HepG2 (cell line): ENCODE data around the gene QRSL1. TPM values are rescaled to one million over a fixed set of nuclear protein-coding genes. Genes with fewer than 3 reads are reported as not detected.
A peak's percentile ranks its signal among the peaks of the same experiment; 100 is the strongest.

ENCODE experiments used
- HIC2 ChIP-seq: sonication (generic); formaldehyde crosslinking; IDR thresholded peaks from 2 replicates; pipeline ENCODE4 v1.9.0; 2022; ENCODE audit warnings: low read depth, missing genetic modification reagents
- NAIF1 ChIP-seq: sonication (generic); formaldehyde crosslinking; IDR thresholded peaks from 2 replicates; pipeline ENCODE4 v1.5.0; 2020; ENCODE audit warnings: mild to moderate bottlenecking, missing genetic modification reagents, borderline replicate concordance
- TBX3 ChIP-seq: fragments of 450-650 bp; IDR thresholded peaks from 2 replicates; pipeline ENCODE4 v1.6.1; 2017; ENCODE audit warnings: antibody characterized with exemption, mild to moderate bottlenecking, inconsistent platforms, borderline replicate concordance
- TMF1 ChIP-seq: sonication (generic); formaldehyde crosslinking; IDR thresholded peaks from 2 replicates; pipeline ENCODE4 v1.8.1; 2022; ENCODE audit warnings: low read depth, missing genetic modification reagents
- ZNF318 ChIP-seq: sonication (generic); formaldehyde crosslinking; IDR thresholded peaks from 2 replicates; pipeline ENCODE4 v1.4.0; 2020; ENCODE audit warnings: mild to moderate bottlenecking, missing genetic modification reagents
- ZNF546 ChIP-seq: sonication (generic); formaldehyde crosslinking; conservative IDR thresholded peaks from 2 replicates; pipeline ENCODE4 v1.8.1; 2023; ENCODE audit warnings: mild to moderate bottlenecking, missing genetic modification reagents
- ZSCAN21 ChIP-seq: sonication (generic); formaldehyde crosslinking; IDR thresholded peaks from 2 replicates; pipeline ENCODE4 v1.8.0; 2022; ENCODE audit warnings: mild to moderate bottlenecking, missing genetic modification reagents, moderate library complexity, borderline replicate concordance
- polyA plus RNA-seq, 8 experiments: library from polyadenylated mRNA; depleted of rRNA in 3 of 8; stranded (reverse) in 7 of 8; unstranded in 1 of 8; fragments of >200 nt; fragmentation: Illumina TruSeq in 4 of 8; extraction: Trizol in 4 of 8; gene quantifications; 2 replicates each; pipeline versions ENCODE4 v1.2.1 to v1.2.3, GENCODE V29; 2011 to 2016; ENCODE audit warnings: low read depth in 4 of 8, missing spikeins in 1 of 8, mixed read lengths in 1 of 8; ENCODE audit not compliant: insufficient read depth in 1 of 8
- total RNA-seq, 5 experiments: library from RNA; depleted of rRNA; stranded (reverse); fragments of >200 nt; fragmentation: Illumina TruSeq; extraction: Trizol; gene quantifications; 2 replicates each; pipeline ENCODE4 v1.2.3, GENCODE V29; 2016; ENCODE audit warnings: low read depth in 1 of 5
- TF ChIP-seq, protein P1 (sequence below): sonication (generic); formaldehyde crosslinking; IDR thresholded peaks from 2 replicates; pipeline ENCODE4 v1.4.0; 2020; ENCODE audit warnings: missing genetic modification reagents, borderline replicate concordance
- TF ChIP-seq, protein P2 (sequence below): sonication (generic); formaldehyde crosslinking; IDR thresholded peaks from one replicate; pipeline ENCODE4 v1.5.1; 2020; ENCODE audit warnings: mild to moderate bottlenecking, missing genetic modification reagents; ENCODE audit errors: not compliant biosample characterization

QRSL1 gene
- total and polyA plus RNA-seq, 2 of the 13 experiments (the other 11 are each of a cell fraction or from before 2014, with no cell fraction given) = 8.2 to 22.3 TPM

- TF ChIP-seq ZNF318 (CRISPR knock-in tag) (no peak), NAIF1 (0 out of 2 replicates have a peak, but pooled peaks have one; percentile 9), TMF1 (no peak), HIC2 (CRISPR knock-in tag) (no peak), ZNF546 (CRISPR knock-in tag) (no peak), TBX3 (no peak), ZSCAN21 (CRISPR knock-in tag) (0 out of 2 replicates have a peak, but pooled peaks have one; percentile 6)
- TF ChIP-seq, protein P1, sequence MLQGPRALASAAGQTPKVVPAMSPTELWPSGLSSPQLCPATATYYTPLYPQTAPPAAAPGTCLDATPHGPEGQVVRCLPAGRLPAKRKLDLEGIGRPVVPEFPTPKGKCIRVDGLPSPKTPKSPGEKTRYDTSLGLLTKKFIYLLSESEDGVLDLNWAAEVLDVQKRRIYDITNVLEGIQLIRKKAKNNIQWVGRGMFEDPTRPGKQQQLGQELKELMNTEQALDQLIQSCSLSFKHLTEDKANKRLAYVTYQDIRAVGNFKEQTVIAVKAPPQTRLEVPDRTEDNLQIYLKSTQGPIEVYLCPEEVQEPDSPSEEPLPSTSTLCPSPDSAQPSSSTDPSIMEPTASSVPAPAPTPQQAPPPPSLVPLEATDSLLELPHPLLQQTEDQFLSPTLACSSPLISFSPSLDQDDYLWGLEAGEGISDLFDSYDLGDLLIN = no peak
- TF ChIP-seq, protein P2, sequence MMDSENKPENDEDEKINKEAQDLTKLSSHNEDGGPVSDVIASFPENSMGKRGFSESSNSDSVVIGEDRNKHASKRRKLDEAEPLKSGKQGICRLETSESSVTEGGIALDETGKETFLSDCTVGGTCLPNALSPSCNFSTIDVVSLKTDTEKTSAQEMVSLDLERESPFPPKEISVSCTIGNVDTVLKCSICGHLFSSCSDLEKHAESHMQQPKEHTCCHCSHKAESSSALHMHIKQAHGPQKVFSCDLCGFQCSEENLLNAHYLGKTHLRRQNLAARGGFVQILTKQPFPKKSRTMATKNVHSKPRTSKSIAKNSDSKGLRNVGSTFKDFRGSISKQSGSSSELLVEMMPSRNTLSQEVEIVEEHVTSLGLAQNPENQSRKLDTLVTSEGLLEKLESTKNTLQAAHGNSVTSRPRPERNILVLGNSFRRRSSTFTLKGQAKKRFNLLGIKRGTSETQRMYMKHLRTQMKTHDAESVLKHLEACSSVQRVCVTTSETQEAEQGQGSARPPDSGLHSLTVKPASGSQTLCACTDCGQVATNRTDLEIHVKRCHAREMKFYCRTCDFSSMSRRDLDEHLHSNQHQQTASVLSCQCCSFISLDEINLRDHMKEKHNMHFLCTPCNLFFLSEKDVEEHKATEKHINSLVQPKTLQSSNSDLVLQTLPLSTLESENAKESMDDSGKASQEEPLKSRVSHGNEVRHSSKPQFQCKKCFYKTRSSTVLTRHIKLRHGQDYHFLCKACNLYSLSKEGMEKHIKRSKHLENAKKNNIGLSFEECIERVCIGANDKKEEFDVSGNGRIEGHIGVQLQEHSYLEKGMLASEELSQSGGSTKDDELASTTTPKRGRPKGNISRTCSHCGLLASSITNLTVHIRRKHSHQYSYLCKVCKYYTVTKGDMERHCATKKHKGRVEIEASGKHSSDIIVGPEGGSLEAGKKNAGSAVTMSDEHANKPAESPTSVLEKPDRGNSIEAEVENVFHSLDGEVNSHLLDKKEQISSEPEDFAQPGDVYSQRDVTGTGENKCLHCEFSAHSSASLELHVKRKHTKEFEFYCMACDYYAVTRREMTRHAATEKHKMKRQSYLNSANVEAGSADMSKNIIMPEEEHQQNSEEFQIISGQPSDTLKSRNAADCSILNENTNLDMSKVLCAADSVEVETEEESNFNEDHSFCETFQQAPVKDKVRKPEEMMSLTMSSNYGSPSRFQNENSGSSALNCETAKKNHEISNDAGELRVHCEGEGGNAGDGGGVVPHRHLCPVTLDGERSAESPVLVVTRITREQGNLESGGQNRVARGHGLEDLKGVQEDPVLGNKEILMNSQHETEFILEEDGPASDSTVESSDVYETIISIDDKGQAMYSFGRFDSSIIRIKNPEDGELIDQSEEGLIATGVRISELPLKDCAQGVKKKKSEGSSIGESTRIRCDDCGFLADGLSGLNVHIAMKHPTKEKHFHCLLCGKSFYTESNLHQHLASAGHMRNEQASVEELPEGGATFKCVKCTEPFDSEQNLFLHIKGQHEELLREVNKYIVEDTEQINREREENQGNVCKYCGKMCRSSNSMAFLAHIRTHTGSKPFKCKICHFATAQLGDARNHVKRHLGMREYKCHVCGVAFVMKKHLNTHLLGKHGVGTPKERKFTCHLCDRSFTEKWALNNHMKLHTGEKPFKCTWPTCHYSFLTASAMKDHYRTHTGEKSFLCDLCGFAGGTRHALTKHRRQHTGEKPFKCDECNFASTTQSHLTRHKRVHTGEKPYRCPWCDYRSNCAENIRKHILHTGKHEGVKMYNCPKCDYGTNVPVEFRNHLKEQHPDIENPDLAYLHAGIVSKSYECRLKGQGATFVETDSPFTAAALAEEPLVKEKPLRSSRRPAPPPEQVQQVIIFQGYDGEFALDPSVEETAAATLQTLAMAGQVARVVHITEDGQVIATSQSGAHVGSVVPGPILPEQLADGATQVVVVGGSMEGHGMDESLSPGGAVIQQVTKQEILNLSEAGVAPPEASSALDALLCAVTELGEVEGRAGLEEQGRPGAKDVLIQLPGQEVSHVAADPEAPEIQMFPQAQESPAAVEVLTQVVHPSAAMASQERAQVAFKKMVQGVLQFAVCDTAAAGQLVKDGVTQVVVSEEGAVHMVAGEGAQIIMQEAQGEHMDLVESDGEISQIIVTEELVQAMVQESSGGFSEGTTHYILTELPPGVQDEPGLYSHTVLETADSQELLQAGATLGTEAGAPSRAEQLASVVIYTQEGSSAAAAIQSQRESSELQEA (CRISPR knock-in tag) = no peak
Measured at GRCh38 chr6:106629859-106630163, 433 bp downstream of the QRSL1 start (continued).
